ENCODE data around the gene MYO5B.

DNA sequence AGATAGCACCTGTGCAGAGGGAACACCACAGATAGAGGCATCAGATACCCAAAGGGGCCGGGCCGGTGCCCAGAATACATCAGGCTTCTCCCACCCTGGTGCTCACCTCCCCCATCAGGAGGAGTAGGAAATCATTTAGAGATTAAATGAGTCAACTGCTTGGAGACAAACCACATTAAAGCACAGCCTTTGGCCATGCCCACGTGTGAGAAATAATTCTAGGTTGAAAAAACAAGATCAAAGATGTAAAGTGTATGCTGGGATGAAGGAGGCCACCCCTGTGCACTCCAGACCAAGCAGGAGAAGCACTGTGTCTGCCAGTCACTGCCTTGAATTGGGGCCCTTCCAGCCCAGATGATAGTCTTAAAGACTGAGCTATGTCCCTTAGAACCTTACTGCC, 228.9 kb downstream of the MYO5B start:
- TF ChIP-seq CTCF (IDR thresholded peaks at IDR 0.05 in 4 of 5, conservative IDR thresholded peaks at IDR 0.05 in 1 of 5) (no peak), POLR2A (IDR thresholded peaks at IDR 0.05) (no peak)
